ENCODE results near the gene FOXO1.

FOXO1 gene

DNA sequence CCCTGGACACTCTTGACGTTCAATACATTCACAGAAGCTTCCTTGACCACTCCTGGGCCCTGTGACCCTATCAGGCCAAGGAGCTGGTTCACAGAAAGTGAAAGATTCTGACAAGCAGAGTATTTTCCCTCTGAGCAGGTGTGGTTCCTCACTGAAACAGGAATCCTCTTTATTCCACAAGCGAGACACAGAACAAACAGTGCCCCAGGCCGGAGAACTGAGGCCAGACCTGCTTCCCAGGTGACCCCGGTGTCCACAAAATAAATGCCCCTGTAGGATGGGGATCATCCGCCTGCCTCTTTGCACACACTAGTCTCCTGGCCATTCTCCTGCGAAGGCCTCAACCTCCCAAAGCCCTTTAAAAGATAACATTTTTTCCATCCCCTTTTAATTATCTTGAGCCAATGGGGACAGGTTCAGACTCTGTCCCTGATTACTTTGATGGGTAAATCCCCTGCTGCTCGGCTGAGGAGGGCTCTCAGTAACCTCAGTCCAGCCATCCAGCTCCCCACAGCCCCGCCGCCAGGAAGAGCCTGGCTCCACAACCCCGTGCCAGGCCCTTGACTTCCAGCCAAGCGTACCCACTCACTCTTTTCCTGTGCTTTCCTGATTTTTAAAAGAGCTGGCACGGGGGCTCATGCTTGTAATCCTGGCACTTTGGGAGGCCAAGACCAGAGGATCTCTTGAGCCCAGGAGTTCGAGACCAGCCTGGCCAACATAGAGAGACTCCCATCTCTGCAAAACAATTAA is 129.1 kb downstream of the FOXO1 start:
- Histone ChIP-seq H3K36me3 (ENCODE audit: control insufficient read depth, insufficient read depth, low read length, severe bottlenecking) (no peaks in the 10 kb centered on the region), H3K27me3 (replicated peaks; ENCODE audit: control insufficient read depth, insufficient read depth, low read length) (no peaks in the 10 kb centered on the region), H3K9ac (ENCODE audit: low read length) (no peak overlapping the region), H3K4me3 (ENCODE audit: low read length) (no peak overlapping the region), H3K9me3 (ENCODE audit: control insufficient read depth, low read length) (no peaks in the 10 kb centered on the region), H3K4me1 (ENCODE audit: control insufficient read depth, insufficient read depth, low read length) (peaks cover 12% of the 10 kb centered on the region)
- DNase-seq (ENCODE audit: low read depth) = no peak

DNA sequence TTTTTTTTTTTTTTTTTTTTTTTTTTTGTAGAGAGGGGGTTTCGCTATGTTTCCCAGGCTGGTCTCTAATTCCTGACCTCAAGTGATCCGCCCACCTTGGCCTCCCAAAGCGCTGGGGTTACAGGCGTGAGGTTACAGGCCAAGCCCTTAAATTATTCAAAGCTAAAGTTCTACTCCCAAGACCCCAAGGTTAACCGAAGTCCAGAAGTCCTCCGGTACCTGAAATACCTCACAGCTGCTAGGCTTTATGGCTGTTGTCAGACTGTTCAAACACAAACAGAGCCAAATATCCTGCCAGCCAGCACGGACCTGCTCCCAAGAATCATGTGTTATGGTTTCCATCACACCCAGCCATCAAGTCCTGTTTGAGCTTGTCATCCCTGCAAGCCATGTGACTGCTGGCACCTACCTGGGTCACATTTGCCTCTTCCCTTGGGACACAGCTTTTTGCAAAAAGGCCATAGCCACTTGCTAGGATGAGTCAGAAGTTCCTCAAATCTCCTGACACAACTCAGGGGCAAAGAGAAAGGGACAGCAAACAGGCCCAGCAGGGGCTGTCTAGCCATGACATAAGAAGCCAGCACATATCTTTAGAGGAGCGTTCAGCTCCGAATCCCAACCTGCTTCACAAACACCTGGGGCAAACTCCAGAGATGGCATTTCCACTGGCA is 129.9 kb downstream of the FOXO1 start:
- H3K9ac ChIP-seq (ENCODE audit: low read length) = no peak overlapping the region
- H3K4me1 ChIP-seq (ENCODE audit: control insufficient read depth, insufficient read depth, low read length) = peaks cover 12% of the 10 kb centered on the region
- DNase-seq (ENCODE audit: low read depth) = no peak
- H3K4me3 ChIP-seq (ENCODE audit: low read length) = no peak overlapping the region
- no peaks in the 10 kb centered on the region for H3K27me3 ChIP-seq (replicated peaks; ENCODE audit: control insufficient read depth, insufficient read depth, low read length)
- H3K36me3 ChIP-seq (ENCODE audit: control insufficient read depth, insufficient read depth, low read length, severe bottlenecking) = no peaks in the 10 kb centered on the region
- no peaks in the 10 kb centered on the region for H3K9me3 ChIP-seq (ENCODE audit: control insufficient read depth, low read length)

- H3K27me3 ChIP-seq (replicated peaks; ENCODE audit: control insufficient read depth, insufficient read depth, low read length) = no peaks in the 10 kb centered on the region
- no peak overlapping the region for H3K9ac ChIP-seq (ENCODE audit: low read length)
- H3K36me3 ChIP-seq (ENCODE audit: control insufficient read depth, insufficient read depth, low read length, severe bottlenecking) = no peaks in the 10 kb centered on the region
- H3K4me3 ChIP-seq (ENCODE audit: low read length) = no peak overlapping the region
- DNase-seq (ENCODE audit: low read depth) = no peak
- no peaks in the 10 kb centered on the region for H3K9me3 ChIP-seq (ENCODE audit: control insufficient read depth, low read length)
- peaks cover 6% of the 10 kb centered on the region for H3K4me1 ChIP-seq (ENCODE audit: control insufficient read depth, insufficient read depth, low read length)
Measured at GRCh38 chr13:40535345-40535836, 131.1 kb downstream of the FOXO1 start.

- H3K4me3 ChIP-seq (ENCODE audit: low read length) = no peak overlapping the region
- H3K4me1 ChIP-seq (ENCODE audit: control insufficient read depth, insufficient read depth, low read length) = no peaks in the 10 kb centered on the region
- DNase-seq (ENCODE audit: low read depth) = no peak
- no peaks in the 10 kb centered on the region for H3K9me3 ChIP-seq (ENCODE audit: control insufficient read depth, low read length)
- no peaks in the 10 kb centered on the region for H3K27me3 ChIP-seq (replicated peaks; ENCODE audit: control insufficient read depth, insufficient read depth, low read length)
- no peaks in the 10 kb centered on the region for H3K36me3 ChIP-seq (ENCODE audit: control insufficient read depth, insufficient read depth, low read length, severe bottlenecking)
- no peak overlapping the region for H3K9ac ChIP-seq (ENCODE audit: low read length)
Measured at GRCh38 chr13:40534456-40534855, 132.0 kb downstream of the FOXO1 start.

GRCh38 chr13:40533072-40533471 is 133.4 kb downstream of the FOXO1 start:
- Histone ChIP-seq H3K9ac (ENCODE audit: low read length) (no peak overlapping the region), H3K9me3 (ENCODE audit: control insufficient read depth, low read length) (peaks cover 2% of the 10 kb centered on the region), H3K36me3 (ENCODE audit: control insufficient read depth, insufficient read depth, low read length, severe bottlenecking) (no peaks in the 10 kb centered on the region), H3K4me3 (ENCODE audit: low read length) (no peak overlapping the region), H3K4me1 (ENCODE audit: control insufficient read depth, insufficient read depth, low read length) (no peaks in the 10 kb centered on the region), H3K27me3 (replicated peaks; ENCODE audit: control insufficient read depth, insufficient read depth, low read length) (no peaks in the 10 kb centered on the region)
- no peak for DNase-seq (ENCODE audit: low read depth)

DNA sequence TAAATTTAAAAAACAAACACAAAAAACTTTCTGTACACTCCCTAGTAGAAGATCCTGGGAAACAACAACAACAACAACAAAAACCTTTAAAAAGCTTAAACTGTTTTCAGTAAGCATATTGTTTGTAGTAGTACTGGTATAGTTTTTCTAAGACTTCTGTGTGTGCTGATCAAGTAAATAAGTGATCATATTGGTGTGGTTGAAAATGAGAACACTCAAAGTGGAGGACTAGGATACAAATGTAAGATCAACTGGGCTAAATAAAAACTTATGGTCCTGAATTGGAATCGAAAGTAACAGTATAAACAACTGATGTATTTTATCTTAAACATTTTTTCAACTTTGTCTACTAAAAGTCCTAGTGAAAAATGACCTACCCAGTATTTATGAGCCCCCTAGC is 135.5 kb downstream of the FOXO1 start:
- H3K9ac ChIP-seq (ENCODE audit: low read length) = no peak overlapping the region
- H3K9me3 ChIP-seq (ENCODE audit: control insufficient read depth, low read length) = peaks cover 12% of the 10 kb centered on the region
- no peaks in the 10 kb centered on the region for H3K36me3 ChIP-seq (ENCODE audit: control insufficient read depth, insufficient read depth, low read length, severe bottlenecking)
- no peak for DNase-seq (ENCODE audit: low read depth)
- H3K4me1 ChIP-seq (ENCODE audit: control insufficient read depth, insufficient read depth, low read length) = no peaks in the 10 kb centered on the region
- H3K4me3 ChIP-seq (ENCODE audit: low read length) = no peak overlapping the region
- no peaks in the 10 kb centered on the region for H3K27me3 ChIP-seq (replicated peaks; ENCODE audit: control insufficient read depth, insufficient read depth, low read length)

GRCh38 chr13:40528881-40529280 is 137.6 kb downstream of the FOXO1 start:
- H3K36me3 ChIP-seq (ENCODE audit: control insufficient read depth, insufficient read depth, low read length, severe bottlenecking) = no peaks in the 10 kb centered on the region
- H3K4me3 ChIP-seq (ENCODE audit: low read length) = no peak overlapping the region
- H3K9me3 ChIP-seq (ENCODE audit: control insufficient read depth, low read length) = peaks cover 12% of the 10 kb centered on the region
- H3K27me3 ChIP-seq (replicated peaks; ENCODE audit: control insufficient read depth, insufficient read depth, low read length) = no peaks in the 10 kb centered on the region
- H3K9ac ChIP-seq (ENCODE audit: low read length) = no peak overlapping the region
- no peaks in the 10 kb centered on the region for H3K4me1 ChIP-seq (ENCODE audit: control insufficient read depth, insufficient read depth, low read length)
- DNase-seq (ENCODE audit: low read depth) = no peak

GRCh38 chr13:40527914-40528313 is 138.5 kb downstream of the FOXO1 start:
- DNase-seq (ENCODE audit: low read depth) = no peak
- H3K4me3 ChIP-seq (ENCODE audit: low read length) = no peak overlapping the region

DNA sequence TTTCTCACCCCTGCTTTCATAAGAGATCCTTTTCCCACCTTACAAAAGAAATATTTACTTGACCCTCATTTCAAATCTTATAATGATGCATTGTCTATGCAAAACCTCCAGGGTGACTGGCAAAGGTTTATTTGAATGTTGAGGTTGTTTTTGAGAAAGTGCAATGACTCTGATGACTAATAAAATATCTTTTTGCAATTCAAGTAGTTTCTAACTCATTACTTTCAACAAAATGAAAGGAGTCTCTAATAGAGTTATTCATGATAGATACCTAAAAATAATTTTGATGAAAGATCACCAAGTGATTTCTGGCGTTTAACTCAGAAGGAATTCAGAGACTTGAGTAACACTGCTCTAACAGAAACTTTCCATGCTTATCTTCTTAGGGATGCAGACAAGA is 144.2 kb downstream of the FOXO1 start:
- Histone ChIP-seq H3K36me3 (ENCODE audit: control insufficient read depth, insufficient read depth, low read length, severe bottlenecking) (no peaks in the 10 kb centered on the region), H3K27me3 (replicated peaks; ENCODE audit: control insufficient read depth, insufficient read depth, low read length) (no peaks in the 10 kb centered on the region), H3K4me1 (ENCODE audit: control insufficient read depth, insufficient read depth, low read length) (peaks cover 14% of the 10 kb centered on the region), H3K9me3 (ENCODE audit: control insufficient read depth, low read length) (peaks cover 2% of the 10 kb centered on the region), H3K4me3 (ENCODE audit: low read length) (no peak overlapping the region), H3K9ac (ENCODE audit: low read length) (no peak overlapping the region)
- no peak for DNase-seq (ENCODE audit: low read depth)

More at GRCh38 chr13:40527914-40528313, 138.5 kb downstream of the FOXO1 start:
- H3K9ac ChIP-seq (ENCODE audit: low read length) = no peak overlapping the region
- H3K36me3 ChIP-seq (ENCODE audit: control insufficient read depth, insufficient read depth, low read length, severe bottlenecking) = no peaks in the 10 kb centered on the region
- peaks cover under 1% of the 10 kb centered on the region for H3K4me1 ChIP-seq (ENCODE audit: control insufficient read depth, insufficient read depth, low read length)
- peaks cover 12% of the 10 kb centered on the region for H3K9me3 ChIP-seq (ENCODE audit: control insufficient read depth, low read length)
- H3K27me3 ChIP-seq (replicated peaks; ENCODE audit: control insufficient read depth, insufficient read depth, low read length) = no peaks in the 10 kb centered on the region

- peaks cover 14% of the 10 kb centered on the region for H3K4me1 ChIP-seq (ENCODE audit: control insufficient read depth, insufficient read depth, low read length)
- no peak overlapping the region for H3K4me3 ChIP-seq (ENCODE audit: low read length)
- no peaks in the 10 kb centered on the region for H3K27me3 ChIP-seq (replicated peaks; ENCODE audit: control insufficient read depth, insufficient read depth, low read length)
- H3K9me3 ChIP-seq (ENCODE audit: control insufficient read depth, low read length) = no peaks in the 10 kb centered on the region
- no peak overlapping the region for H3K9ac ChIP-seq (ENCODE audit: low read length)
- H3K36me3 ChIP-seq (ENCODE audit: control insufficient read depth, insufficient read depth, low read length, severe bottlenecking) = no peaks in the 10 kb centered on the region
- no peak for DNase-seq (ENCODE audit: low read depth)
Measured at GRCh38 chr13:40520916-40521315, 145.5 kb downstream of the FOXO1 start.

DNA sequence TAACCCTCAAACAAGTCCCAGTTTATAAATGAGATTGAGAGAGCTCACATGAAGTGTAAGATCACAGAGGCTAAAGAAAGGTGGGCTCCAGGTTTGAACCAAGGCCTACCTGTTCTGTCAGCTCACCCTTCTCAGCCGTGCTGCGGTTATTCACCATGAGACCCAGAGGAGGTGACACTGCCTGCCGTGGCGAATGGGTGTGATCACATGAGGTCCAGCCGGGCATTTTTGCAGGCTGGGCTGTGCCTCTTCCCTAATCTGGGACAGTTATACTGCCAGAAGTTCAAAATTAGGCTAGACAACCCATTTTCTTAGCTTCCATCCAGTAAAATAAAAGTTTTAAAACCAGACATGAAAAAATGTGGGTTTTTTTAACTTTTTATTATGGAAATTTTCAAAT is 146.8 kb downstream of the FOXO1 start:
- no peaks in the 10 kb centered on the region for H3K36me3 ChIP-seq (ENCODE audit: control insufficient read depth, insufficient read depth, low read length, severe bottlenecking)
- H3K9me3 ChIP-seq (ENCODE audit: control insufficient read depth, low read length) = no peaks in the 10 kb centered on the region
- DNase-seq (ENCODE audit: low read depth) = no peak
- no peak overlapping the region for H3K4me3 ChIP-seq (ENCODE audit: low read length)
- H3K9ac ChIP-seq (ENCODE audit: low read length) = no peak overlapping the region
- H3K27me3 ChIP-seq (replicated peaks; ENCODE audit: control insufficient read depth, insufficient read depth, low read length) = no peaks in the 10 kb centered on the region
- peaks cover 14% of the 10 kb centered on the region for H3K4me1 ChIP-seq (ENCODE audit: control insufficient read depth, insufficient read depth, low read length)
